Mesendoderm (in vitro differentiated cells): ENCODE measurements around the gene TJP2.

Experiments
- DNase-seq: peaks from one replicate; pipeline ENCODE4 v3.0.0; 2013
- H2AK5ac ChIP-seq: 2 replicates; pipeline ENCODE4 v1.6.1; 2013; ENCODE audit warnings: low read length, inconsistent platforms
- H2BK120ac ChIP-seq: 2 replicates; pipeline ENCODE4 v1.6.1; 2013; ENCODE audit warnings: low read depth, mild to moderate bottlenecking, low read length, moderate library complexity, mixed read lengths
- H2BK15ac ChIP-seq: replicated peaks from 2 replicates; pipeline ENCODE4 v1.6.1; 2013; ENCODE audit warnings: low read depth, mild to moderate bottlenecking, moderate library complexity
- H2BK5ac ChIP-seq: 2 replicates; pipeline ENCODE4 v1.6.1; 2013; ENCODE audit warnings: low read length, inconsistent platforms
- H3K18ac ChIP-seq: 2 replicates; pipeline ENCODE4 v1.6.1; 2013; ENCODE audit warnings: mild to moderate bottlenecking, low read length, mixed read lengths
- H3K23ac ChIP-seq: one replicate; pipeline ENCODE4 v1.6.1; 2013; ENCODE audit warnings: low read length
- H3K27ac ChIP-seq: 2 replicates; pipeline ENCODE4 v1.5.1; 2013; ENCODE audit warnings: low read depth, mild to moderate bottlenecking, inconsistent platforms, low read length, moderate library complexity
- H3K27me3 ChIP-seq: 2 replicates; pipeline ENCODE4 v1.6.1; 2013; ENCODE audit warnings: low read length, control low read depth, mild to moderate bottlenecking, inconsistent platforms; ENCODE audit not compliant: insufficient read depth, poor library complexity
- H3K36me3 ChIP-seq: 2 replicates; pipeline ENCODE4 v1.6.1; 2013; ENCODE audit warnings: low read length, inconsistent platforms; ENCODE audit not compliant: control insufficient read depth, insufficient read depth
- H3K4ac ChIP-seq: one replicate; pipeline ENCODE4 v1.6.1; 2013; ENCODE audit warnings: low read depth, mild to moderate bottlenecking, low read length, moderate library complexity
- H3K4me1 ChIP-seq: 2 replicates; pipeline ENCODE4 v1.6.1; 2013; ENCODE audit warnings: low read depth, low read length, inconsistent platforms; ENCODE audit not compliant: control insufficient read depth
- H3K4me2 ChIP-seq: 2 replicates; pipeline ENCODE4 v1.6.1; 2013; ENCODE audit warnings: low read length
- H3K4me3 ChIP-seq: 2 replicates; pipeline ENCODE4 v1.5.1; 2013; ENCODE audit warnings: mild to moderate bottlenecking, low read length
- H3K56ac ChIP-seq: one replicate; pipeline ENCODE4 v1.6.1; 2013; ENCODE audit warnings: low read length
- H3K79me1 ChIP-seq: 2 replicates; pipeline ENCODE4 v1.6.1; 2013; ENCODE audit warnings: low read length, inconsistent platforms
- H3K79me2 ChIP-seq: 2 replicates; pipeline ENCODE4 v1.6.1; 2013; ENCODE audit warnings: mild to moderate bottlenecking, low read length; ENCODE audit not compliant: control insufficient read depth, insufficient read depth
- H3K9ac ChIP-seq: 2 replicates; pipeline ENCODE4 v1.6.1; 2013; ENCODE audit warnings: low read length, inconsistent platforms
- H4K5ac ChIP-seq: one replicate; pipeline ENCODE4 v1.6.1; 2013; ENCODE audit warnings: low read length
- H4K8ac ChIP-seq: one replicate; pipeline ENCODE4 v1.6.1; 2013; ENCODE audit warnings: low read depth, mild to moderate bottlenecking, control low read depth, low read length, moderate library complexity
- WGBS: extraction: QIAGEN DNeasy Blood & Tissue Kit; methylation state at CpG from one replicate; pipeline ENCODE4 v1.1.7; 2013; ENCODE audit warnings: low lambda C conversion rate, missing lambda C conversion rate; ENCODE audit not compliant: insufficient coverage; ENCODE audit errors: extremely low coverage; 5-methylcytosine and 5-hydroxymethylcytosine counted together

The TJP2 gene

GRCh38 chr9:69213647-69214046, 39.6 kb downstream of the TJP2 start:
- Histone ChIP-seq H3K4me2 (no peak overlapping the region), H3K56ac (no peak overlapping the region), H3K79me2 (no peaks in the 10 kb centered on the region), H3K4me1 (no peaks in the 10 kb centered on the region), H2BK5ac (no peak overlapping the region), H4K8ac (no peak overlapping the region), H4K5ac (no peak overlapping the region), H3K27ac (no peak overlapping the region), H2AK5ac (no peak overlapping the region), H3K18ac (no peak overlapping the region), H3K23ac (no peak overlapping the region), H2BK15ac (no peak overlapping the region), H3K9ac (no peak overlapping the region), H3K27me3 (no peaks in the 10 kb centered on the region), H3K4ac (no peak overlapping the region), H3K36me3 (no peaks in the 10 kb centered on the region), H3K4me3 (no peak overlapping the region), H3K79me1 (no peaks in the 10 kb centered on the region), H2BK120ac (no peak overlapping the region)
- no CpG with 5 or more reads among the region's 5 CpGs for WGBS
- no peak for DNase-seq

DNA sequence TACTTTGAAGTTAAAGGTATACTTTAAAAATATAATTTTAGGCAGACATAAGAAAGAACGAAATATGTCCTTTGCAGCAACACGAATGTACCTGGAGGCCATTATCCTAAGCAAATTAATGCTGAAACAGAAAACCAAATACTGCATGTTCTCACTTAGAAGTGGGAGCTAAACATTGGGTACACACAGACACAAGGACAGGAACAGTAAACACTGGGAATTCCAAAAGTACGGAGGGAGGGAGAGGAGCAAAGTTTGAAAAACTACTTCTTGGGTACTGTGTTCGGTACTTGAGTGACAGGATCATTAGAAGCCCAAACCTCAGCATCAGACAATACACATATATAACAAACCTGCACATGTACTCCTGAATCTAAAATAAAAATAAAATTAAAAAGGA, 40.9 kb downstream of the TJP2 start:
- Histone ChIP-seq H3K79me1 (no peaks in the 10 kb centered on the region), H3K27me3 (no peaks in the 10 kb centered on the region), H3K23ac (no peak overlapping the region), H3K79me2 (no peaks in the 10 kb centered on the region), H4K5ac (no peak overlapping the region), H3K9ac (no peak overlapping the region), H4K8ac (peak overlapping the region; percentile 56), H3K36me3 (no peaks in the 10 kb centered on the region), H2BK5ac (no peak overlapping the region), H2BK120ac (no peak overlapping the region), H3K4me3 (no peak overlapping the region), H3K4ac (no peak overlapping the region), H3K4me2 (no peak overlapping the region), H2AK5ac (no peak overlapping the region), H2BK15ac (no peak overlapping the region), H3K4me1 (no peaks in the 10 kb centered on the region), H3K27ac (no peak overlapping the region), H3K56ac (no peak overlapping the region), H3K18ac (no peak overlapping the region)
- DNase-seq: no peak
- WGBS: no CpG with 5 or more reads among the region's 4 CpGs

DNA sequence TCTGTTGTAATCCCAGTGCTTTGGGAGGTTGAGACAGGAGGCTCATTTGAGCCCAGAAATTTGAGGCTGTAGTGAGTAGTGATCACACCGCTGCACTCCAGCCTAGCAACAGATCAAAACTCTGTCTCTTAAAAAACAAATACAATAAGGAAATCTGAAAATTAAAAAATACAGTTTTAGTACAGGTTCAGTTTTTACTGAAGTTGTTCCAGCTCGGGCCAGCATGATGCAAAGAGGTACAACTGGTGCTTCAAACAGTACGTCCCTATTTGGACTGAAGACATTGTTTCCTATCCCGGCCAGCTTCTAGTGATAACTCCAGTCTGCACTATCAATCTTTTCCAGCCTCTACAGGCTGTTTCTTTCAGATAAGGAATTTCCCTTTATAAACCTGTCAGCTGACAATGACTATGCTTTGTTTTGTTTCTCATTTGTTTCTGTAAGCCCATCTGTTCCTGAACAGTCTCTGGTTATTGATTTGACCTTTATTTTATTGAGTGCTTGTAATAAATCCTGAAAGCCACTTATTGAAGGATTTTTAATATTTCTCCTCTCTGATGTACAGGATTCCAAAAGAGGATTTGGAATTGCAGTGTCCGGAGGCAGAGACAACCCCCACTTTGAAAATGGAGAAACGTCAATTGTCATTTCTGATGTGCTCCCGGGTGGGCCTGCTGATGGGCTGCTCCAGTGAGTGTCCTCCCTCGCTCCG, 41.9 kb downstream of the TJP2 start:
- no peaks in the 10 kb centered on the region for H3K36me3 ChIP-seq
- H3K79me2 ChIP-seq: no peaks in the 10 kb centered on the region
- no peak overlapping the region for H3K4me3 ChIP-seq
- H2BK120ac ChIP-seq: no peak overlapping the region
- no peaks in the 10 kb centered on the region for H3K79me1 ChIP-seq
- H2BK5ac ChIP-seq: no peak overlapping the region
- H3K27ac ChIP-seq: no peak overlapping the region
- no peak overlapping the region for H4K5ac ChIP-seq
- DNase-seq: no peak
- no peaks in the 10 kb centered on the region for H3K27me3 ChIP-seq
- no peak overlapping the region for H3K56ac ChIP-seq
- no peak overlapping the region for H3K23ac ChIP-seq
- H3K9ac ChIP-seq: no peak overlapping the region
- no CpG with 5 or more reads among the region's 9 CpGs for WGBS
- peak overlapping the region; percentile 56 for H4K8ac ChIP-seq
- no peak overlapping the region for H3K4me2 ChIP-seq
- H3K18ac ChIP-seq: no peak overlapping the region
- H2AK5ac ChIP-seq: no peak overlapping the region
- H2BK15ac ChIP-seq: no peak overlapping the region
- H3K4ac ChIP-seq: no peak overlapping the region
- H3K4me1 ChIP-seq: no peaks in the 10 kb centered on the region

- Histone ChIP-seq H3K56ac (no peak overlapping the region), H4K5ac (no peak overlapping the region), H3K9ac (no peak overlapping the region), H2AK5ac (no peak overlapping the region), H3K27ac (no peak overlapping the region), H3K36me3 (no peaks in the 10 kb centered on the region), H2BK5ac (no peak overlapping the region), H2BK120ac (no peak overlapping the region), H3K4me3 (no peak overlapping the region), H3K4me1 (no peaks in the 10 kb centered on the region), H2BK15ac (no peak overlapping the region), H3K79me1 (no peaks in the 10 kb centered on the region), H3K4me2 (no peak overlapping the region), H3K18ac (no peak overlapping the region), H3K23ac (no peak overlapping the region), H3K79me2 (no peaks in the 10 kb centered on the region), H3K27me3 (no peaks in the 10 kb centered on the region), H4K8ac (no peak overlapping the region), H3K4ac (no peak overlapping the region)
- DNase-seq: no peak
- WGBS: no CpG with 5 or more reads among the region's 3 CpGs
These were observed 44.1 kb downstream of the TJP2 start for GRCh38 chr9:69218166-69218565.

DNA sequence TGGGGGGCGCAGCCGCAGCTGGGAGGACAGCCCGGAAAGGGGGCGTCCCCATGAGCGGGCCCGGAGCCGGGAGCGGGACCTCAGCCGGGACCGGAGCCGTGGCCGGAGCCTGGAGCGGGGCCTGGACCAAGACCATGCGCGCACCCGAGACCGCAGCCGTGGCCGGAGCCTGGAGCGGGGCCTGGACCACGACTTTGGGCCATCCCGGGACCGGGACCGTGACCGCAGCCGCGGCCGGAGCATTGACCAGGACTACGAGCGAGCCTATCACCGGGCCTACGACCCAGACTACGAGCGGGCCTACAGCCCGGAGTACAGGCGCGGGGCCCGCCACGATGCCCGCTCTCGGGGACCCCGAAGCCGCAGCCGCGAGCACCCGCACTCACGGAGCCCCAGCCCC, 47.0 kb downstream of the TJP2 start:
- no peak overlapping the region for H4K5ac ChIP-seq
- no peak overlapping the region for H4K8ac ChIP-seq
- H3K36me3 ChIP-seq: no peaks in the 10 kb centered on the region
- no peak overlapping the region for H3K27ac ChIP-seq
- no peak overlapping the region for H3K4ac ChIP-seq
- H3K79me1 ChIP-seq: no peaks in the 10 kb centered on the region
- no peak overlapping the region for H2AK5ac ChIP-seq
- no peaks in the 10 kb centered on the region for H3K4me1 ChIP-seq
- no peaks in the 10 kb centered on the region for H3K27me3 ChIP-seq
- H3K56ac ChIP-seq: no peak overlapping the region
- no peak overlapping the region for H3K4me3 ChIP-seq
- no peak overlapping the region for H2BK120ac ChIP-seq
- H3K4me2 ChIP-seq: no peak overlapping the region
- no peak overlapping the region for H3K9ac ChIP-seq
- no peak overlapping the region for H3K18ac ChIP-seq
- no peak overlapping the region for H2BK5ac ChIP-seq
- no peaks in the 10 kb centered on the region for H3K79me2 ChIP-seq
- H3K23ac ChIP-seq: no peak overlapping the region
- DNase-seq: no peak
- WGBS: no CpG with 5 or more reads among the region's 47 CpGs
- H2BK15ac ChIP-seq: no peak overlapping the region

GRCh38 chr9:69222970-69223369, 48.9 kb downstream of the TJP2 start:
- H3K79me1 ChIP-seq: no peaks in the 10 kb centered on the region
- no peak overlapping the region for H4K5ac ChIP-seq
- H3K23ac ChIP-seq: no peak overlapping the region
- no peak overlapping the region for H3K4me2 ChIP-seq
- H3K27ac ChIP-seq: no peak overlapping the region
- no peak overlapping the region for H3K9ac ChIP-seq
- H3K27me3 ChIP-seq: no peaks in the 10 kb centered on the region
- no peak overlapping the region for H4K8ac ChIP-seq
- H3K36me3 ChIP-seq: peaks cover under 1% of the 10 kb centered on the region
- H3K4ac ChIP-seq: no peak overlapping the region
- no peak overlapping the region for H2AK5ac ChIP-seq
- no peaks in the 10 kb centered on the region for H3K79me2 ChIP-seq
- no peak overlapping the region for H2BK15ac ChIP-seq
- WGBS: no CpG with 5 or more reads among the region's 8 CpGs
- H3K4me3 ChIP-seq: no peak overlapping the region
- no peak overlapping the region for H3K18ac ChIP-seq
- no peak overlapping the region for H2BK120ac ChIP-seq
- DNase-seq: peak; percentile 32
- H3K56ac ChIP-seq: no peak overlapping the region
- no peak overlapping the region for H2BK5ac ChIP-seq
- no peaks in the 10 kb centered on the region for H3K4me1 ChIP-seq
